Left ventricle myocardium superior (tissue), 1 donor: ENCODE results near the gene XYLT1. TPM values are rescaled to one million over a fixed set of nuclear protein-coding genes. Genes with fewer than 3 reads are reported as not detected.

ENCODE experiments used
- ATAC-seq: fragments of 200-7000 bp; cut with Tn5 transposase; one replicate; pipeline ENCODE4 v1.9.1; 2020; ENCODE audit warnings: mild to moderate bottlenecking, moderate library complexity
- DNase-seq: peaks from one replicate; pipeline ENCODE4 v3.0.0-alpha.2; 2020
- intact Hi-C: fragments of 100-400 bp; cut with micrococcal nuclease; formaldehyde crosslinking; loops from one replicate; pipeline ENCODE4 v1.11.0; 2022
- total RNA-seq: library from RNA; stranded (reverse); fragmentation: NEBNext Ultra II Directional; extraction: Animal tissue kit (Norgen Biotek cat#: 25700); gene quantifications from one replicate; pipeline ENCODE4 v1.2.1, GENCODE V29; 2021
- donor health status: DM: no; HTN: yes; CAD: no; lungs with severe emphysema.

XYLT1 gene
- total RNA-seq, 1 donor from 2014 or later, result 1.6 TPM

DNA sequence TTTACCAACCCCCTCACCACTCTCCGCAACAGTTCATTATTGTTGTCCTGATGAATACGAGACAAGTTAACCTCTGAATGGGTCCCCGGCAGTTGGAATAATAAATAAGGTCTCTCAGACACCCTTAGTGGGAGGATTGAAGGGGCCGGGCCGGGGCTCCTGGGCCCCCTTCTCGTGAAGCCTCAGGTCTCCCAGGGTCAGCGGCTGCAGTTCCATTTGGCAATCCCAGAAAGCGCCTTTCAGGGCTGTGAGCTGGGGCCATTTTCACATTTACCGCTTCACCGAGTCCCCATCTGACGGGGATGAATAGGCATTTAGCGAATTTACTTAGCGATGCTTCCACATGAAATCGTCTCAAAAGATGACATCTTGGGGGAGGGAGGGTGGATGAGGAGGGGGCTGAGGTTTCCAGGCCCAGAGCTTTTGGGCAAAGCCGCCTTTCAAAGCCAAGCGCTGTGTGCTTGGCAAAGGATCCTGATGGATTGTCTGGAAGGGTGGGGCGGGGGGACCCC lies 309.8 kb downstream of the XYLT1 start:
- DNase-seq, result no peak
- no peak for ATAC-seq
- intact Hi-C loops, result no loop called here

DNA sequence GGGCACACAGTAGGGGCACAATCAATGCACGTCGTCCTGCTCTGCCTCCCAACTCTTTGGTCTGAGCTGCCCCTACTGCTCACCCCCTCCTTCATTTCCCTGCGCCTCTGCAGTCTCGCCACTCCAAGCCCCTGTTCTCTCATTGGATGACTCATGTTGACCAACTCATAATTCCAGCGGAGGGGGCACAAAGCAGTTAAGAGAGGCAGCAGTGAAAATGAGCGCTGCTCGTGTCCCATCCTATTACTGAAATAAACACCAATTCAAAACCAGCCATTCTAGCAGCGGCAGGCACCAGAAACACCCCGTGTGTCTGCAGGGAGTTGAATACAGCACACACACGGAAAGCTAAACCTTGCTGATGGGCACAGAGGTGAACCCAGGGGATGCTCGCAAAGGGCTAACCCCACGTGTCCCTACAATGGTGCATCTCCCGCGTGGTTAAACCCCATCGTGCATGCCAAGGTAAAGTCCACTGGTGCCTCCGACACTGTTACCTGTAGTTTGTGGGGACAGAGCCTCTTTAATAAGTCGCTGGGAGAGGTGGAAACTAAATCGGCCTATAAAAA lies 310.4 kb downstream of the XYLT1 start:
- intact Hi-C loops, result no loop called here
- no peak for ATAC-seq

DNA sequence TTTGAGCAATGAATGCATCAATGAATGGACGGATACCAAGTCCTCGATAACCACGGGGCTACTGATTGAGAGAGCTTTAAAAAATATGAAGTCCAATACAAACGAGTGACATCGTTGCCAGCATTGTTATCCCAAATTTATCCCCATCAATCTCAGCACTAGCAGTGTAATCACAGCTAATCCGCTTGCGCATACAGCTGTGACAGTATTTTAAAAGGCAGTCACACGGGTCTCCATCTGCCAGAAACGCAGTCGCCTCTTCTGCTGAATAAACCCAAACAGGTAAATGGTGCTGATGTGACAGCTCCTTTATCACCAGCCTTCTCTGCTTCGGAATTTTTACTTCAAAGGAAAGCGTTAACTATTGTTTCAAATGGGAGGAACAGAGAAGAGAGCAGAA lies 311.1 kb downstream of the XYLT1 start:
- ATAC-seq, result no peak
- intact Hi-C loops, result no loop called here
- DNase-seq, result no peak

More for the DNA sequence above, 310.4 kb downstream of the XYLT1 start:
- no peak for DNase-seq

DNA sequence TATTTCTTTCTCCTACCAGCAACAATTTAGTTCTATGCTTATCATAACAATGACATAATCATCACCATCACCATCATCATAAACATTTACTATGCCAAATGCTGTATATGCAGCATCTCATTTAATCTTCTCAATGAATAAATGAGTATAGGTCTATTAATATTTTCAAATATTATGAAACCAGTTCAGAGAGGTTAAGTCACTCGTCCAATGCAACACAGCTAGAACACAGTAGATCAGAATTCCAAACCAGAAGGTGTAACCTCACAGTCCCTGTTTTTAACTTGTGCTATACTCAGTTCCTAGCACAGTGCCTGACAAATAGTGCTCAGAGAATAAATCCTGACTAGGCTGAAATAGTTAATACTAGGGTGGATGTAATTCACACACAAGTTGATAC lies 314.8 kb downstream of the XYLT1 start:
- intact Hi-C loops, result no loop called here
- ATAC-seq, result no peak
- DNase-seq, result no peak

DNA sequence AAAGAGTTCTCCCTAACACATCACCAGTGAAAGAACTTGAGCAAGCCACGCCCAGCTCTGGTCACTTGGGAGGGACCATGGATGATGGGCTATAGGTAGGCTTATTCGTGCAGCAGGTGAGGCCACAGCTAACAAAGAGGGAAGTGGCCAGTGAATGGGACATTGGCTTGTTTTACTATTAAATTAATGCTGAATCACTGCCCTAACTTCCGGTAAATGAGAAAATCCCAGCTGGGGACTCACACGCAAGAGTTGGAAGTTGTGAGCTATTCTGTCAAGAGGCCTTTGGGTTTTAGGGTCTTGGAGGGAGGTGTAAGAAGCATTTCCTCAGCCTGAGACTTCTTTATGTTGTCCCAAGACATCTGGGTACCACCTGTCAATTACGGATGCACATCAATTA lies 315.3 kb downstream of the XYLT1 start:
- intact Hi-C loops, result no loop called here
- DNase-seq, result no peak

DNA sequence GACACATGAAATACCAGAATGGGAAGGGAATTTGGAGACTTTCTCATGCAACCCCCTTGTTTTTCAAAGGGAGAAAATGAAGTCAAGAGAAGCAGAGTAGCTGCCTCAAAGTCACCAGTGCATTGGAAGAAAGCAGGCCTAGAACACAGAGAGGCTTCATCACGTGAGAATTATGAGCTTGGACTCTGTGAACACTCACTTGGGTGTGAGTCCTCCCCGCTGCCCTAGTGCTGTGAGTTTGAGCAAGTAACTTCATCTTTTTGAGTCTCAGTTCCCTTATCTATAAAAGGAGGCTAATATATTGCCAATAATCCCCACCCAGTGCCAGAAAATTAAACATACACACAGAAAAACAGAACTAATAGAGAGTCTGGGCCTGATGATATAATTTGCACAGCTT lies 315.8 kb downstream of the XYLT1 start:
- no peak for DNase-seq
- ATAC-seq, result peak; percentile 55
- intact Hi-C loops, result no loop called here

More for the DNA sequence above, 315.3 kb downstream of the XYLT1 start:
- ATAC-seq, result peak; percentile 18

DNA sequence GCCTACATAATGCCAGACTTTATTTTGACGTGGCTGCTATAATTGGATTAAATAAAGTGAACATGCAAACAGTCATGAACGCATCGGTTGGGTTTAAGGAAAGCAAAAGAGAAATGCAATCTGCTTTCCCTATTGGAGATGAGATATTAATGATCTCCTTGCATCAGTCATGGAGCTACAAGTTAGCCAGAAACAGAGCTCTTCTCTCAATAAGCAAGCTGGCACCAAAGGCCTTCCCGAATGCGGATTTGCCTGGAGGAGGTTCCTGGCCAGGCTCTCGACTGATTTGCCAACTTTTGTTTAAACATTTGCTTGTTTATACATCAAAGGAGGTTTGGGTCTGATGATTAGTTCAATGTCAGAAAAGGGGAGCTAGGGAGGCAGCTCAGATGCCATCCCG lies 318.4 kb downstream of the XYLT1 start:
- DNase-seq (no peak), ATAC-seq (no peak)
- intact Hi-C loops, result no loop called here

DNA sequence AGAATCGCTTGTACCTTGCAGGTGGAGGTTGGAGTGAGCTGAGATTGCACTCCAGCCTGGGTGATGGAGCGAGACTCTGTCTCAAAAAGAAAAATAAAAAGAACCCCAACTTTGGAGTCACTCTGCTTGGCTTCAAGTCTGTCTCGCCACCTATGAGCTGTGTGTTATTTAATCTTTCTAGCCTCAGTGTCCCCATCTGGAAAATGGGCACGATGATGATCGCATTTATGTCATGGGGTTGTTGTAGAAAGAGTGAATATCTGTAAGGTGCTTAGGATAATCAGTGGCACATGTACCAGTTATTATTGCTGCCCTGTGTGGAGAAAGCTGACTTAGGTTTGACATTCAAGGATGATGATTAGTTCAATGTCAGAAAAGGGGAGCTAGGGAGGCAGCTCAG lies 319.4 kb downstream of the XYLT1 start:
- intact Hi-C loops, result no loop called here
- no peak for DNase-seq
- ATAC-seq, result no peak

DNA sequence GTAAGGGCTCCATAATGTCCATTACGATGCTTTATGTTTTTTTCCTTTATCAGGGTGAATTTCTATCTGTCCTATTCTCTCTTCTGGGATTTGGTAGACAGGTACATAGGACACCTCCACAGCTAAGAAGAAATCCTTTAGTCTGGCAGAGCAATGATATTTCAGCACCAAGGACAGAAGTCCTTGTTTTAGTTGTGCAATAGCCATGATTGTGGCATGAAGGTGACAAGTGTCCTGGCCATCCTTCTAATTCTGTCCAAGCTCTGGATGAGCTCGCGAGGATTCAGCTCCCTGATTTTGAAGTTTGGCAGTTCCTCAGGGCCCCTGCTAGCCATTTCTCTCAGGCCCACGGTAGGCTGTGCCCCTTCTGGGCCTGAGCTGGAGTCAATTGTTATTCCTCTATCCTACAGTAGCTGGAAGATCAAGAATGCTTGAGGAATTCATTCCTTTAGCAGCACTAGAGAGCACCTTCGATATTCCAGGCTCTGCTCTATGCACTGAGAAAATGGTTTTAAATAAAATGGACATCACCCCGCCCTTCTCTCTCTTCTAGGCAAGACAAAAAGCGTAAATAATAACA lies 320.8 kb downstream of the XYLT1 start:
- intact Hi-C loops, result no loop called here
- ATAC-seq (no peak), DNase-seq (no peak)

DNA sequence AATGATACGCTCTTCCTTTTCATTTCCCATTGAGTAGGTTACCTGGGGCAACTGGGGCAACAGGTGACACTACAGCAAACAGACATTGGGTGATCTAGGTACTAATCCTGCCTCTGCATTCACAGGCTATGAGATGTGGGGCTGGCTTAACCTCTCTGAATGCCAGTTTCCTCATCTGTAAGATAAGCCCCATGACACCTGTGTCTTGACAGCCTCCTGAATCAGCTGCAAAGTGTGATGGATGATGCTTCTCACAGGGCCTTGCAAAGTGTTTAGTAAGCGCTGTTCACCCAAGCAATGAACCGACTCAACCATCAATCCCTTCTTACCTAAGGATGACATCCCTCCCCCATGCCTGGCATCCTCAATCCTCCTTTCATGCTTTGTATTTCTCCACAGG lies 322.8 kb downstream of the XYLT1 start:
- ATAC-seq, result no peak
- intact Hi-C loops, result no loop called here

DNA sequence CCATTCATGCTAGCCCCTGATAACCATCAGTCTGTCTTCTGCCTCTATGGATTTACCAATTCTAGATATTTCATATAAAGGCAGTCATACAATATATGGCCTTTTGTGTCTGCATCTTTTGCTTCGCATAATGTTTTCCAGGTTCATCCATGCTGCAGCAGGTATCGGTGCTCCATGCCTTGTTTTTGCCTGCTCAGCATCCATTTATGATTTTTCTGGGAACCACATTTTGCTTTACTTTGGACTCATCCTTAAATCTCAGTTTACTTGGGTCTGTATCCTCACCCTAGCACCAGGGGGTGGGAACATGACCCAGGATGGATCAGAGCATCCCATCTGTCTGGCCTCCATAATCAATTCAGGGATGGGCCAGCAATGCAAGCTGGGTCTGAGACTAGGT lies 325.7 kb downstream of the XYLT1 start:
- DNase-seq (no peak), ATAC-seq (no peak)
- intact Hi-C loops, result no loop called here

More for the DNA sequence above, 322.8 kb downstream of the XYLT1 start:
- DNase-seq, result no peak

DNA sequence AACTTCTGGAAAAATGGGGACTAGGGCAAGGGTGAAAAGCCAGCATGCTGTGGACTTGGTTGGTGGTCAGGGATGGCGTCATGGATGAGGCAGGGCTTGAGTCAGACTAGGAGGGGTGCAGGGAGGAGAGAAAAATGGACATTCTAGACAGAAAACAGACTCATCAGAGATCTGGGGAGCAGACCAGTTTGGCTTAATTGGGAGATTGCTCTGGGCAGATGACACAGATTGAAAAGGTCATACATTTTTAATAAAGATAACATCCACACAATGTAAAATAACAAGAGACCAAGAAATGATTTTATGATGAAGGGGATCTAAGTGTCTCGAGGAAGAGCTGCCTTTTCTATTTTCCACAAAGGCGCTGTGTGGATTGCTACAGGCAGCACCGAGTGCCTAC lies 326.3 kb downstream of the XYLT1 start:
- DNase-seq, result no peak
- intact Hi-C loops, result no loop called here
- no peak for ATAC-seq

DNA sequence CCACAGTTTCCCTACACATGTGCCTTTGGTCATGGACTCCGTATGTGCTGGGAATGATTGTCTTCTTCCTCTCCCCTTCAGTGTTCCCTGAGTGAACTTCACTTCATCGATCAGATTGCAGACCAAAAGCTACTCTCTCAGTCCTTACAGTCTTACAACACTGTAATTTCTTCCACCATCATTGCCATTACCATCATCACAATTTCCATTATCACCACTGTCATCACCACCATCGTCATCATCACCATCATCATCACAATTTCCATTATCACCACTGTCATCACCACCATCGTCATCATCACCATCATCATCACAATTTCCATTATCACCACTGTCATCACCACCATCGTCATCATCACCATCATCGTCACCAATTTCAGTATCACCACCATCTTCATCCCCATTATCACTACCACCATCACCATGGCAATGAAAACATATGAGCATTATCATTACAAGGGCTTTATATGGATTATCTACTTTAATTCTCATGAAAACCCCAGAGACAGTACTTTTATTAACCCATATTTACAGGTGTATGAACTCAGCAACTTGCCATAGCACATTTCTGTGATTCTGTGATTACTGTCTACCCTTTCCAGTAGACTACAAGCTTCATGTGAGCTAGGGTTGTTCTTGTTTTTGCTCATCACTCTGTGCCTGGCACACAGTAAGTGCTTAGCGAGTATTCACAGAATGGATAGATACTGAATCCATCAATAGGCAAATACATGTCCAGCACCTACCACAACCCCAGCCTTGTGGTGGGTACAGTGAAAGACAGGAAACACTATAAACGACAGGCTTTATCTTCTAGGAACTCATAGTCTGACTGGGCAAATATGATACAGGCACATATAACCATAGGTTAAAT lies 327.0 kb downstream of the XYLT1 start:
- intact Hi-C loops, result no loop called here
- DNase-seq (no peak), ATAC-seq (no peak)

DNA sequence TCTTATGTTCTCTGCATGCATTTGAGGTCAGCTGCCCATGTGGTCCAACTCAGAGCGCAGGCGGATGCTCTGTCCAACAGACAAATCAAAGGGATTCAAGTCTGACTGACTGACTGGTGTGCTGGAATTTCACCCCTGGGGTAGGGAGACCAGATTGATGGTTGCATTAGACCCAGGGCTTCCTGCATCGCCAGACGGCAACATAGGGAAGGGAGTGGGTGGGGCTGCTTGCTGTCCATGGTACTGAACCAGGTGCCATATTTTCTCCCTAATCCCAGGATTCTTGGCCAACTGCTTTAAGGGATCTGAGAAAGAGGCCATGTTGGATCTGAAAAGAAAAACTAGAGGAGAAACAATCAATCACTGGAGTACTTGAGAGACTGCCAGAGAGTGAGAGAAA lies 332.0 kb downstream of the XYLT1 start:
- no peak for ATAC-seq
- intact Hi-C loops, result no loop called here

DNA sequence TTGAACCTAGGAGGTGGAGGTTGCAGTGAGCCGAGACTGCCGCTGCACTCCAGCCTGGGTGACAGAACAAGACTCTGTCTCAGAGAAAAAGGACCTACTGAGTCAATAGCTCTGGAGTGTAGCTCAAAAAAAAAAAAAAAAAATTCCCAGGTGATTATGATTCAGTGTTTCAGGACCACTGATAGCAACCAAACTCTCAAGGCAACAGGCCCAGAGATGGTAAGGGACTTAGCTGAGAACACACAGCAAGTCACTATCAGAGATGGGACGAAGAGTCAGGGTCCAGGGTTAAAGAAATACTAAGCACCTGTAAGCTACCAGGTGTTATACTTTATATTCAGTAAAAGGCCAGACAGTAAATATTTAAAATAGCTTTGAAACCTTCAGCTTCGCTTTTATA lies 335.3 kb downstream of the XYLT1 start:
- no peak for ATAC-seq
- no peak for DNase-seq
- intact Hi-C loops, result no loop called here

More for the DNA sequence above, 332.0 kb downstream of the XYLT1 start:
- DNase-seq, result no peak

DNA sequence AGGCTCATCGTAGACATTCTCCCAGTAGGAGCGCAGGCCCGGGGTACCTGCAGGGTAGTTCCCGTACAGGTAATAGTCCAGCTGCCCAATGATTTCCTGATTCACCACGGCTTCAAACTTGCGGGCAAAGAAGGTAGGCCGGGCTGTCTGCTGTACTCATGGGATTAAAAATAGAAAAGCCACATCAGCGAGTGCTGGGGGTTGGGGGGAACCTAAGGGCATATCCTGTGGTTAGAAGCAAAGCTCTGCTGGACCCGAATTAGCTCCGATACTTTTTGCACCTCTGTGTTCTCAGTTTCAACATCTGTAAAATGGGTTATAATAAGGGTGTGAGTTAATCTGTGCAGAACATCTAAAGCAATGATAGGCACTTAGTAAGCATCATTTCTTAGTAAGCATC lies 336.2 kb downstream of the XYLT1 start:
- ATAC-seq (no peak), DNase-seq (no peak)
- intact Hi-C loops, result no loop called here

DNA sequence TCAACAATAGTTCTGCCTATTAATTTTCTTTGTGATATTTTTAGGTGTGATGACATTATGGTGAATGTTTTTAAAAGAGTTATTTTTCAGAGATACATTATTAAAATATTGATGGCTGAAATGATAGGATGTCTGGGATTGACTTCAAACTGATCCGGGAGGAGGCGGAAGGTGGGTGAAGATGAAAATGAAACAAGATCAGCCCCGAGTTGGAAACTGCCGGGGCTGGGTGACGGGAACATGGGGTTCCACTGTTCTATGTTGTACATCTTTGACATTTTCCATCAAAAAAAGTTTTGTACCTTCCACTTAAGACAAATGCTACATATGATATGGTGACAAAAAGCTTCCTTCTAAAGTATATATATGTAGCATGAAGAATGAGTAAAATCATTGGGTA lies 336.9 kb downstream of the XYLT1 start:
- ATAC-seq (no peak), DNase-seq (no peak)
- intact Hi-C loops, result no loop called here

DNA sequence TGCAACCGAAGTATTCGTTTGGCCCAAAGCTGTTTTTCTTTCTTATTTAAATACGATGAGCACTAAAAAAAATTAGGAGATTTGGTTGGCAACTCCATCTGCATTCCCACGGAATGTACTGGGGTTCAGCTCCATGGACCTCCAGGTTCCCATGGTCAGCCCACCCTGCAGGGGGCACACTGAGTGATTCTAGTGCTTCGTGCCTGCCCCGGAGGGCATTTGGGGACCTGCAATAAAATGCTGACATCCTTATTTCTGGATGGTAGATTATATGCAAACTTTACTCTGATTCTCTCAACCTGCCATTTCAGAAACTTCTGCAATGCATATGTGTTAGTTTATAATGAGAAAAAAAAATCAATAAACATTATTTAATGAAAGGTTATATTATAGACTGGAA lies 339.4 kb downstream of the XYLT1 start:
- intact Hi-C loops, result no loop called here
- no peak for ATAC-seq

DNA sequence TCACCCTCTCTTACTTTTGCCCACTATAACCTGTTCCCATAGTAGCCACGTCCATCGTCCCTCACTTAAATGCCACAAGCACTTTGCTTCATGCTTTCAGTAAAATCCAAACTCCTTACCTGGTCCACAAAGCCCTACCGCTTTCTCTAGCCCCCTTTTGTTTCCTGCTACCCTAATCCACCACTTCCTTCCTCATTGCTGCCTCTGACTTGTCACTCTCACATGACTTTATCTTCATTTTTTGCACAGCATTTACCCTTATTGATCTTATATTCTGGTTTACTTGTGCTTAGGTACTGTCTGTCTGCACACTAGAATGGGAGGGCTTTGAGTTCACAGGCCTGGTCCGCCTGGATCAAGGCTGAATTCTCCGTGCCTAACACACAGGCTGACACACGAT lies 340.0 kb downstream of the XYLT1 start:
- DNase-seq (no peak), ATAC-seq (no peak)
- intact Hi-C loops, result no loop called here

More for the DNA sequence above, 339.4 kb downstream of the XYLT1 start:
- DNase-seq, result no peak

DNA sequence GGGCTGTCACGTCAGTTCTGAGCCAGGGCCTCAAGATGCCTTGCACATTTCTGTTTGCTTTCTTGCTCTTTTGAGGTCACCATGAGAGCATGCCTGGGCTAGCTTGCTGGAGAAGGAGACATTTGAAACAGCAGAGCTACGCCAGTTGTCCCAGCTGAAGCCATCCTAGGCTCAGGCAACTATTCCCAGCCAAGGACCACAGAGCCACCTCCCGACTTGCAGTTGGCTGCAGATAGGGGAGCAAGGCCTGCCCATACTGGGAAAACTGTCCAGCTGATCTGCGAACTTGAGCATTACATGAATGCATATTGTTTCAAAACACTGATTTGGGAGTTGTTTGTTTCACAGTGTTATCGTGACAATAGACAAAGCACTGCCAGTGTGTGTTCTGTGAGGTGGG lies 340.8 kb downstream of the XYLT1 start:
- ATAC-seq, result no peak

More for the DNA sequence above, 340.8 kb downstream of the XYLT1 start:
- intact Hi-C loops, result no loop called here
- no peak for DNase-seq
